IMR-90 (cell line): ENCODE data around the gene EREG.

Experiments used
- CEBPB ChIP-seq: IDR thresholded peaks from 2 replicates; pipeline ENCODE4 v1.6.1; 2012; ENCODE audit warnings: low read depth, low read length, improper control_type of control experiment
- CHD1 ChIP-seq: IDR thresholded peaks from 2 replicates; pipeline ENCODE4 v1.6.1; 2012; ENCODE audit warnings: low read depth, low read length, improper control_type of control experiment
- CTCF ChIP-seq: conservative IDR thresholded peaks from 2 replicates; pipeline ENCODE4 v1.5.1; 2012; ENCODE audit warnings: mild to moderate bottlenecking, low read depth, low read length, improper control_type of control experiment
- FOS ChIP-seq: fragments of 150-350 bp; IDR thresholded peaks from 2 replicates; pipeline ENCODE4 v1.6.1; 2016; ENCODE audit warnings: low read depth, low read length
- MAZ ChIP-seq: IDR thresholded peaks from 2 replicates; pipeline ENCODE4 v1.6.1; 2012; ENCODE audit warnings: low read depth, mild to moderate bottlenecking, low read length, improper control_type of control experiment, moderate library complexity, borderline replicate concordance
- MXI1 ChIP-seq: IDR thresholded peaks from 2 replicates; pipeline ENCODE4 v1.6.1; 2012; ENCODE audit warnings: low read depth, mild to moderate bottlenecking, low read length, moderate library complexity, borderline replicate concordance
- NFE2L2 ChIP-seq: fragments of 150-350 bp; IDR thresholded peaks from 2 replicates; pipeline ENCODE4 v1.6.1; 2016; ENCODE audit warnings: low read depth, mild to moderate bottlenecking, low read length
- POLR2A ChIP-seq: IDR thresholded peaks from 2 replicates; pipeline ENCODE4 v1.6.1; 2012; ENCODE audit warnings: mild to moderate bottlenecking, low read depth, low read length
- RAD21 ChIP-seq: IDR thresholded peaks from 2 replicates; pipeline ENCODE4 v1.6.1; 2012; ENCODE audit warnings: low read length, improper control_type of control experiment
- RCOR1 ChIP-seq: IDR thresholded peaks from 2 replicates; pipeline ENCODE4 v1.6.1; 2012; ENCODE audit warnings: mild to moderate bottlenecking, low read length, improper control_type of control experiment; ENCODE audit not compliant: insufficient replicate concordance
- RFX5 ChIP-seq: IDR thresholded peaks from 2 replicates; pipeline ENCODE4 v1.8.0; 2012; ENCODE audit warnings: low read depth, mild to moderate bottlenecking, low read length, moderate library complexity
- SMC3 ChIP-seq: fragments of 150-350 bp; IDR thresholded peaks from 2 replicates; pipeline ENCODE4 v1.6.1; 2016; ENCODE audit warnings: low read depth, mild to moderate bottlenecking, antibody characterized with exemption, low read length, moderate library complexity

DNA sequence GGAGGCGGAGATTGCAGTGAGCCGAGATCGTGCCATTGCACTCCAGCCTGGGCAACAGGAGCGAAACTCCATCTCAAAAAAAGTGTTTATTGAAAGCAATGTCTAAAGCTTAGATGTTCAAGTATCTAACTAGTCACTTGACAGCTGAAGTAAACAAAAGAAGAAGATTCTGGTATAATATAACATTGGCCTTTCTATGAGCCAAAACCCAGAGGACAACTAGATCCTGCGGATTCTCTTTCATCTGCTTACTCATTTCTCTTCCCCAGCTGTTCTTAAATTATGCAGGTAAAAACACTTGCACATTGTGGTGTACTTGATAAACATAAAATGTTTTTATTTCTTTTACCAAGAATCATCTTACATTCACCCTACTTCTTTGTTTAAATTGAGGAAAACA lies 55.9 kb downstream of the EREG start:
- TF ChIP-seq CTCF = no peak
- TF ChIP-seq POLR2A = no peak
- TF ChIP-seq SMC3 = no peak
- no peak for TF ChIP-seq NFE2L2
- TF ChIP-seq RCOR1 = no peak
- no peak for TF ChIP-seq MXI1
- TF ChIP-seq RFX5 = no peak
- TF ChIP-seq FOS = no peak
- TF ChIP-seq CEBPB = no peak
- TF ChIP-seq CHD1 = no peak
- TF ChIP-seq RAD21 = no peak
- TF ChIP-seq MAZ = no peak
